K562 (cell line): ENCODE data around the gene LRFN4. TPM values are rescaled to one million over a fixed set of nuclear protein-coding genes. Genes with fewer than 3 reads are reported as not detected.
A peak's percentile ranks its signal among the peaks of the same experiment; 100 is the strongest.

Experiments used
- ELF4 ChIP-seq: fragments of 450-650 bp; formaldehyde crosslinking; IDR thresholded peaks from 2 replicates; pipeline ENCODE4 v1.4.0; 2022; ENCODE audit warnings: missing genetic modification characterization
- GTF2E2 ChIP-seq: fragments of 200-800 bp; sonication (Bioruptor generic); IDR thresholded peaks from 2 replicates; pipeline ENCODE4 v1.6.1; 2016; ENCODE audit warnings: missing genetic modification characterization, missing compliant biosample characterization
- MIER1 ChIP-seq: fragments of 450-650 bp; IDR thresholded peaks from 2 replicates; pipeline ENCODE4 v1.6.1; 2016; ENCODE audit warnings: antibody characterized with exemption, mild to moderate bottlenecking, low read depth
- MTA1 ChIP-seq: fragments of 450-650 bp; IDR thresholded peaks from 2 replicates; pipeline ENCODE4 v1.6.1; 2017; ENCODE audit warnings: borderline replicate concordance
- PPARD ChIP-seq: fragments of 250-450 bp; sonication (Bioruptor Pico); IDR thresholded peaks from 2 replicates; pipeline ENCODE4 v1.8.0; 2022; ENCODE audit warnings: inconsistent platforms, mild to moderate bottlenecking, moderate library complexity
- SMAD1 ChIP-seq: fragments of 150-350 bp; IDR thresholded peaks from 2 replicates; pipeline ENCODE4 v1.6.1; 2014; ENCODE audit warnings: low read length, low read depth; ENCODE audit not compliant: partially characterized antibody
- SMAD3 ChIP-seq: fragments of 450-650 bp; formaldehyde crosslinking; conservative IDR thresholded peaks from 2 replicates; pipeline ENCODE4 v1.4.0; 2020; ENCODE audit warnings: mild to moderate bottlenecking
- TCF7 ChIP-seq: sonication (generic); IDR thresholded peaks from 2 replicates; pipeline ENCODE4 v1.6.1; 2016; ENCODE audit warnings: antibody characterized with exemption, borderline replicate concordance
- XRCC3 ChIP-seq: fragments of 450-650 bp; IDR thresholded peaks from 2 replicates; pipeline ENCODE4 v1.6.1; 2017; ENCODE audit warnings: mild to moderate bottlenecking, moderate library complexity
- ZC3H11A ChIP-seq: IDR thresholded peaks from 2 replicates; pipeline ENCODE4 v1.6.1; 2012; ENCODE audit warnings: low read depth, low read length, improper control_type of control experiment
- ZNF197 ChIP-seq: fragments of 200-800 bp; sonication (Bioruptor generic); IDR thresholded peaks from 2 replicates; pipeline ENCODE4 v1.6.1; 2016; ENCODE audit warnings: low read depth, missing genetic modification characterization, missing compliant biosample characterization
- polyA plus RNA-seq, 8 experiments: library from polyadenylated mRNA; depleted of rRNA in 4 of 8; stranded (reverse) in 5 of 8; unstranded in 3 of 8; fragments of >200 nt; fragmentation: Nextera tagmentation in 2 of 8; fragmentation: Illumina TruSeq in 1 of 8; extraction: Ambion mirVana in 2 of 8; extraction: Trizol in 1 of 8; gene quantifications; 2 replicates each; pipeline versions ENCODE4 v1.2.1 to v1.2.3, GENCODE V29; 2011 to 2014; ENCODE audit warnings: inconsistent platforms in 1 of 8, missing spikeins in 1 of 8
- total RNA-seq, 7 experiments: library from RNA; depleted of rRNA in 6 of 7; stranded (reverse); fragments of >200 nt in 6 of 7; fragmentation: Illumina TruSeq in 2 of 7; extraction: Trizol in 2 of 7; gene quantifications; 2 replicates each; pipeline versions ENCODE4 v1.2.1 to v1.2.3, GENCODE V29; 2011 to 2021; ENCODE audit warnings: low replicate concordance in 1 of 7
- TF ChIP-seq, protein P1 (sequence below), 2 experiments: IDR thresholded peaks; 2 replicates each; pipeline ENCODE4 v1.6.1; 2011; ENCODE audit warnings: borderline replicate concordance in 1 of 2, control low read depth in 1 of 2, low read depth in 1 of 2, low read length in 1 of 2, mild to moderate bottlenecking in 1 of 2, mixed read lengths in 1 of 2, moderate library complexity in 1 of 2; ENCODE audit not compliant: insufficient read depth in 1 of 2, insufficient read length in 1 of 2, poor library complexity in 1 of 2, severe bottlenecking in 1 of 2; ENCODE audit errors: extremely low read depth in 1 of 2
- TF ChIP-seq, protein P2 (sequence below), 2 experiments: fragments of 450-650 bp in 1 of 2; sonication (generic) in 1 of 2; formaldehyde crosslinking in 1 of 2; IDR thresholded peaks; 2 replicates each; pipeline versions ENCODE4 v1.7.1 to v1.9.0; 2016 to 2022; ENCODE audit warnings: inconsistent platforms in 1 of 2, mild to moderate bottlenecking in 1 of 2, missing genetic modification reagents in 1 of 2
- TF ChIP-seq, protein P3 (sequence below), 3 experiments: fragments of 200-800 bp in 1 of 3; sonication (Bioruptor generic) in 1 of 3; sonication (generic) in 1 of 3; formaldehyde crosslinking in 1 of 3; IDR thresholded peaks; 2 replicates each; pipeline versions ENCODE4 v1.6.1 to v1.8.0; 2016 to 2022; ENCODE audit warnings: mild to moderate bottlenecking in 2 of 3, missing compliant biosample characterization in 2 of 3, missing genetic modification characterization in 2 of 3, missing genetic modification reagents in 1 of 3

The LRFN4 gene
- total and polyA plus RNA-seq, 9 of the 15 experiments (the other 6 are each of a cell fraction or from before 2014, with no cell fraction given) = 0.10 to 60.1 (median 6.7) TPM

GRCh38 chr11:66868726-66869566 is 12.1 kb downstream of the LRFN4 start (continued):
- TF ChIP-seq, protein P1, sequence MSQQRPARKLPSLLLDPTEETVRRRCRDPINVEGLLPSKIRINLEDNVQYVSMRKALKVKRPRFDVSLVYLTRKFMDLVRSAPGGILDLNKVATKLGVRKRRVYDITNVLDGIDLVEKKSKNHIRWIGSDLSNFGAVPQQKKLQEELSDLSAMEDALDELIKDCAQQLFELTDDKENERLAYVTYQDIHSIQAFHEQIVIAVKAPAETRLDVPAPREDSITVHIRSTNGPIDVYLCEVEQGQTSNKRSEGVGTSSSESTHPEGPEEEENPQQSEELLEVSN (IDR thresholded peaks at IDR 0.05; ENCODE audit: borderline replicate concordance in 1 of 2, extremely low read depth in 1 of 2, insufficient read depth in 1 of 2, insufficient read length in 1 of 2, low read depth in 1 of 2, low read length in 1 of 2, poor library complexity in 1 of 2, severe bottlenecking in 1 of 2) = peak; percentile 32 to 75
- TF ChIP-seq SMAD1 = no peak
- no peak for TF ChIP-seq MTA1
- TF ChIP-seq ZNF197 (CRISPR knock-in tag) = no peak
- no peak for TF ChIP-seq MIER1
- TF ChIP-seq ZC3H11A = no peak
- TF ChIP-seq XRCC3 = no peak
- no peak for TF ChIP-seq ELF4 (CRISPR knock-in tag)
- TF ChIP-seq, protein P2, sequence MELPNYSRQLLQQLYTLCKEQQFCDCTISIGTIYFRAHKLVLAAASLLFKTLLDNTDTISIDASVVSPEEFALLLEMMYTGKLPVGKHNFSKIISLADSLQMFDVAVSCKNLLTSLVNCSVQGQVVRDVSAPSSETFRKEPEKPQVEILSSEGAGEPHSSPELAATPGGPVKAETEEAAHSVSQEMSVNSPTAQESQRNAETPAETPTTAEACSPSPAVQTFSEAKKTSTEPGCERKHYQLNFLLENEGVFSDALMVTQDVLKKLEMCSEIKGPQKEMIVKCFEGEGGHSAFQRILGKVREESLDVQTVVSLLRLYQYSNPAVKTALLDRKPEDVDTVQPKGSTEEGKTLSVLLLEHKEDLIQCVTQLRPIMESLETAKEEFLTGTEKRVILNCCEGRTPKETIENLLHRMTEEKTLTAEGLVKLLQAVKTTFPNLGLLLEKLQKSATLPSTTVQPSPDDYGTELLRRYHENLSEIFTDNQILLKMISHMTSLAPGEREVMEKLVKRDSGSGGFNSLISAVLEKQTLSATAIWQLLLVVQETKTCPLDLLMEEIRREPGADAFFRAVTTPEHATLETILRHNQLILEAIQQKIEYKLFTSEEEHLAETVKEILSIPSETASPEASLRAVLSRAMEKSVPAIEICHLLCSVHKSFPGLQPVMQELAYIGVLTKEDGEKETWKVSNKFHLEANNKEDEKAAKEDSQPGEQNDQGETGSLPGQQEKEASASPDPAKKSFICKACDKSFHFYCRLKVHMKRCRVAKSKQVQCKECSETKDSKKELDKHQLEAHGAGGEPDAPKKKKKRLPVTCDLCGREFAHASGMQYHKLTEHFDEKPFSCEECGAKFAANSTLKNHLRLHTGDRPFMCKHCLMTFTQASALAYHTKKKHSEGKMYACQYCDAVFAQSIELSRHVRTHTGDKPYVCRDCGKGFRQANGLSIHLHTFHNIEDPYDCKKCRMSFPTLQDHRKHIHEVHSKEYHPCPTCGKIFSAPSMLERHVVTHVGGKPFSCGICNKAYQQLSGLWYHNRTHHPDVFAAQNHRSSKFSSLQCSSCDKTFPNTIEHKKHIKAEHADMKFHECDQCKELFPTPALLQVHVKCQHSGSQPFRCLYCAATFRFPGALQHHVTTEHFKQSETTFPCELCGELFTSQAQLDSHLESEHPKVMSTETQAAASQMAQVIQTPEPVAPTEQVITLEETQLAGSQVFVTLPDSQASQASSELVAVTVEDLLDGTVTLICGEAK (IDR thresholded peaks at IDR 0.05) = no peak
- TF ChIP-seq, protein P2 (CRISPR knock-in tag; IDR thresholded peaks at IDR 0.05) = no peak
- TF ChIP-seq PPARD = no peak
- no peak for TF ChIP-seq TCF7
- TF ChIP-seq GTF2E2 (tag) = no peak
- TF ChIP-seq, protein P3, sequence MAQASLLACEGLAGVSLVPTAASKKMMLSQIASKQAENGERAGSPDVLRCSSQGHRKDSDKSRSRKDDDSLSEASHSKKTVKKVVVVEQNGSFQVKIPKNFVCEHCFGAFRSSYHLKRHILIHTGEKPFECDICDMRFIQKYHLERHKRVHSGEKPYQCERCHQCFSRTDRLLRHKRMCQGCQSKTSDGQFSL (CRISPR knock-in tag; IDR thresholded peaks at IDR 0.05) = no peak
- TF ChIP-seq, protein P3 (tag; IDR thresholded peaks at IDR 0.05) = no peak
- no peak for TF ChIP-seq SMAD3 (CRISPR knock-in tag)
